Subcutaneous abdominal adipose tissue (tissue), 5 donors: Measurements from ENCODE around the gene WDPCP.
"Not testable (repeated sequence)": the region's sequence is repeated elsewhere in the genome, so short reads cannot be mapped to it uniquely, and the experiment has no call there.

Experiments
- H3K27ac ChIP-seq: one replicate; pipeline ENCODE4 v1.7.0; 2013; ENCODE audit warnings: low read depth, mild to moderate bottlenecking, inconsistent platforms, low read length, moderate library complexity
- H3K27me3 ChIP-seq, 5 donors: one replicate each; pipeline ENCODE4 v1.7.0; 2013; ENCODE audit warnings: low read length in 5 of 5, inconsistent platforms in 1 of 5; ENCODE audit not compliant: control insufficient read depth in 5 of 5, insufficient read depth in 4 of 5
- H3K36me3 ChIP-seq, 5 donors: one replicate each; pipeline ENCODE4 v1.7.0; 2013; ENCODE audit warnings: low read length in 5 of 5; ENCODE audit not compliant: control insufficient read depth in 5 of 5, insufficient read depth in 5 of 5
- H3K4me1 ChIP-seq, 5 donors: one replicate each; pipeline ENCODE4 v1.7.0; 2013; ENCODE audit warnings: low read length in 5 of 5, mild to moderate bottlenecking in 3 of 5, moderate library complexity in 1 of 5; ENCODE audit not compliant: control insufficient read depth in 5 of 5, insufficient read depth in 5 of 5
- H3K4me3 ChIP-seq, 5 donors: one replicate each; pipeline ENCODE4 v1.7.0; 2013; ENCODE audit warnings: low read length in 5 of 5, low read depth in 1 of 5
- H3K9ac ChIP-seq, 5 donors: one replicate each; pipeline ENCODE4 v1.7.0; 2013; ENCODE audit warnings: low read length in 5 of 5, mild to moderate bottlenecking in 4 of 5, moderate library complexity in 3 of 5
- H3K9me3 ChIP-seq, 5 donors: one replicate each; pipeline ENCODE4 v1.7.0; 2013; ENCODE audit warnings: low read length in 5 of 5; ENCODE audit not compliant: control insufficient read depth in 5 of 5
- donor health status: healthy.
- donor health status: healthy.
- donor health status: healthy.
- donor health status: healthy.
- donor health status: healthy.

WDPCP gene

DNA sequence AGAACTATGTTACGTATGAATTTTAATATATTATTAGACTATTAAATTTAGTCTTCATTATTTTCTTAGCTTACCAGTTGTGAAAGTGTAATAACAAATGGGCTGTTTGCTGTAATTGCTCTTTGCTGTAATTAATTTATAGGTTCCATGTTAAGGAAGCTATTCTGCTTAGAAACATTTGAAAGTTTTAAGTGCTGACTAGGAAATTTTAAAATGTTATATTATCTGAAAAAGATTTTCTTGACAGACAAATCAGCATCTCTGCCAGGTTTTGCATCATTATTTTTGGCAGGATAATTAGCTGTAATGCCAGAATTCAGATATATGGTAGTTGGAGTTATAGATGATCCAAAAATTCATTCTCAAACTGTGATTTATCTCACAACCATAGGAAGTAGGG is 495.4 kb downstream of the WDPCP start:
- Histone ChIP-seq H3K4me3 (no peak overlapping the region), H3K27me3 (no peaks in the 10 kb centered on the region), H3K4me1 (no peaks in the 10 kb centered on the region), H3K9ac (no peak overlapping the region), H3K27ac (no peak overlapping the region), H3K36me3 (no peaks in the 10 kb centered on the region), H3K9me3 (no peaks in the 10 kb centered on the region)

DNA sequence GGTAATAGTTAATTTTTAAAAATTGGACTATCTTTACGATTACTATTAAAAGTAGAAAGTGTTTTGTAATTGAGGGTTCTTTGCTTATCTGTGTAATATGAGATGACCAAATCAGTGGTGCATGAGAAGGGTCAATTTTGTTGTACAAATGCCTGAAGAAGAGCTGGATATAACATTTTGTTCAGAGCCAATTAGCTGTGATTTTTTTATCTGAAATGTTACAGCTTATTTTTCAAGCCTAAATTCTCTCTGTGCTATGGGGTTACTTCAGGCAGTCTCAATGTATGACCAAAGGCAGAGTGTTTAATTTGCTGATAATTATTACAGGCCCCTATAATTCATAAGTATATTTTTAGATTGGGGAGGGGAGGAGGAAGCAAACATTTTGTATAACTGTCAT is 495.9 kb downstream of the WDPCP start:
- Histone ChIP-seq H3K27ac (no peak overlapping the region), H3K9me3 (no peaks in the 10 kb centered on the region), H3K27me3 (no peaks in the 10 kb centered on the region), H3K36me3 (no peaks in the 10 kb centered on the region), H3K4me1 (no peaks in the 10 kb centered on the region), H3K9ac (no peak overlapping the region), H3K4me3 (no peak overlapping the region)

DNA sequence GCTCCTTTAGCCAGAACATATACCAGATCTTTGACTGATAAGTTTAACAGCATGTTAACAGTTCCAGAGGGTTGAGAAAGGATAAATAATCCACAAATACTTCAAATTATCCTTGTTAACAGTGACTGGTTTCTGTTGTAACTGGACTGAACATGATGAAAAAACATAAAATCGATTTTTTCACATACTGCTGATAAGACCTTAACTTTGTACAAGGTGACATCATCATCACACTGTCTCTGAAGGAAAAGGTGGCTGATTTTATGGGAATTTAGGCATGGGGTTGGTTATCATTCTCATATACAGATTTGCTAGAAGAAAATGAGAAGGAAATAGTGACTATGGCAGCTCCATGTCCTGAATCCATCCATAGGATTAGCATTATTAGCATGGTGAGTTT is 501.6 kb downstream of the WDPCP start:
- Histone ChIP-seq H3K9me3 (no peaks in the 10 kb centered on the region), H3K4me3 (no peak overlapping the region), H3K27me3 (no peaks in the 10 kb centered on the region), H3K27ac (no peak overlapping the region), H3K4me1 (no peaks in the 10 kb centered on the region), H3K36me3 (no peaks in the 10 kb centered on the region), H3K9ac (no peak overlapping the region)

DNA sequence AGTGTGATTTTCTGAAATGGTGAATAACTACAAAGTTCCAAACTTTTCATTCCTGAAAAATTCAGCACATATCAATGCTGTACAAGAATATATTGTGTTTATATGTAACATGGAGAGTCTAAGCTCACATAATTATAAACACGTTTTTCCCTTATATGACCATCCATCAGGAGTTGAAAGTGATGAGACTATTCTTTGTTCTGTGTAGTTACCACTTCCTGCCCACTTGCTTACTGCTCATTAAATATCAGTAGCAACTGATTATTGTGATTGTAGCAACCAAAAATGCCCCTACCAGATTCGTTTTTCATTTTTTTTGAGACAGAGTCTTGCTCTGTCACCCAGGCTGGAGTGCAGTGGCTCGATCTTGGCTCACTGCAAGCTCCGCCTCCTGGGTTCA is 506.9 kb downstream of the WDPCP start:
- no peaks in the 10 kb centered on the region for H3K9me3 ChIP-seq
- H3K27ac ChIP-seq, result no peak overlapping the region
- no peaks in the 10 kb centered on the region for H3K36me3 ChIP-seq
- no peaks in the 10 kb centered on the region for H3K27me3 ChIP-seq
- H3K9ac ChIP-seq, result no peak overlapping the region
- H3K4me1 ChIP-seq, result no peaks in the 10 kb centered on the region
- no peak overlapping the region for H3K4me3 ChIP-seq

DNA sequence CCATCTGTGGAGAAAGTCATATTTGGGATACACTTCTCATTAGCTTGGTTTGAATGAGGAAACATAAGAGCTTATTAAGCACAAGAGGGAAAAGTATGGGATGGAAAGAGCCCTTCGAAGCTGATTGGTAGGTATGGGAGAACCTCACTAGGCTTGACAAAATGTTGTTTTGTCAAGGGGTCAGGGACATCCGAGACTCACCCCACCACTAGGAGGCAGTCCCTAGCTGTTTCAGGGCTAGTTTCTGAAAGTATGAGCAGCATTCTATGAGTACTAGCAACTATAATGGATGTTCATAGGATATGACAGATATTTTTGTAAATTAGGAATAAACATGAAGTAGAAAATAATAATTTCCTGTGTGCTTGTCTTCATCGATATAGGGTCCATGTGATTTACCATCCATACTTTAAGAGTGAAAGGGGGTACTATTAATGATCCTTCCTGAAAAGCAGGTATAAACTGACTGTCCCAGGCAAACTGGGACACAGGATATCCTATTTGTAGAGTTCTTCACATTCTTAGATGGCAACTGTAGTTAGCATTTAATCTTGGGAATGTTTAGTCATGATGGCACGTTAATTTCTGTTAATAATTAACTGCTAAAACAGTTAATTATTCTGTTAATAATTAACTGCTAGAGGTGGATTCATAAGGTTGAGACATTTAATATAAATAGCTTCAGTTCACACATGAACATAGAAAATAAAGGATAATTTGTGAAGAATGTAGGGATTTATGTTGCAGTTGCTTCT is 509.2 kb downstream of the WDPCP start:
- Histone ChIP-seq H3K36me3 (no peaks in the 10 kb centered on the region), H3K4me3 (no peak overlapping the region), H3K9me3 (no peaks in the 10 kb centered on the region), H3K27me3 (no peaks in the 10 kb centered on the region), H3K27ac (no peak overlapping the region), H3K4me1 (no peaks in the 10 kb centered on the region), H3K9ac (no peak overlapping the region)

DNA sequence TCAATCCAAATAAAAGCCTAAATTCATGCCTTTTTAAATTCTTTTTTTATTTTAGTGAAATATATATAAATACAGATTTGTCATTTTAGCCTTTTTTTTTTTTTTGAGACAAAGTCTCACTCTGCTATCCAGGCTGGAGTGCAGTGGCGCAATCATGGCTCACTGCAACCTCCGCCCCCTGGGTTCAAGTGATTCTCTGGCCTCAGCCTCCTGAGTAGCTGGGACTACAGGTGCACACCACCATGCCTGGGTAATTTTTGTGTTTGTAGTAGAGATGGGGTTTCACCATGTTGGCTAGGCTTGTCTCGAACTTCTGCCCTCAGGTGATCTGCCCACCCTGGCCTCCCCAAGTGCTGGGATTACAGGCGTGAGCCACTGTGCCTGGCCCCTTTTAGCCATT is 513.9 kb downstream of the WDPCP start:
- not testable (repeated sequence) for H3K9ac ChIP-seq, H3K4me1 ChIP-seq, H3K36me3 ChIP-seq, H3K27me3 ChIP-seq, H3K9me3 ChIP-seq, H3K27ac ChIP-seq, H3K4me3 ChIP-seq

DNA sequence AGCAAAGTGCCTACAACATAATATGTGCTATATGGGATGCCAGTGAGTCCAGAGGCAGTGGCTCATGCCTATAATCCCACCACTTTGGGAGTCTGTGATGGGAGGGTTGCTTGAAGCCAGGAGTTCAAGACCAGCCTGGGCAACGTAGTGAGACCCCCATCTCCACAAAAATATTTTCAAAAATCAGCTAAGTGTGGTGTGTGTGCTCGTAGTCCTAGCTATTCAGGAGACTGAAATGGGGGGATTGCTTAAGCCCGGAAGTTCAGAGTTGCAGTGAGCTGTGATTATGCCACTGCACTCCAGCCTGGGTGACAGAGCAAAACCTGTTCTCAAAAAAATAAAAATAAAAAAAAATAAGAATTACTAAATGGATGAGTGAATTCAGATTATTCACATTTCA is 514.3 kb downstream of the WDPCP start:
- Histone ChIP-seq H3K9ac (no peak overlapping the region), H3K27me3 (no peaks in the 10 kb centered on the region), H3K4me1 (no peaks in the 10 kb centered on the region), H3K36me3 (no peaks in the 10 kb centered on the region), H3K9me3 (no peaks in the 10 kb centered on the region), H3K27ac (no peak overlapping the region), H3K4me3 (no peak overlapping the region)

DNA sequence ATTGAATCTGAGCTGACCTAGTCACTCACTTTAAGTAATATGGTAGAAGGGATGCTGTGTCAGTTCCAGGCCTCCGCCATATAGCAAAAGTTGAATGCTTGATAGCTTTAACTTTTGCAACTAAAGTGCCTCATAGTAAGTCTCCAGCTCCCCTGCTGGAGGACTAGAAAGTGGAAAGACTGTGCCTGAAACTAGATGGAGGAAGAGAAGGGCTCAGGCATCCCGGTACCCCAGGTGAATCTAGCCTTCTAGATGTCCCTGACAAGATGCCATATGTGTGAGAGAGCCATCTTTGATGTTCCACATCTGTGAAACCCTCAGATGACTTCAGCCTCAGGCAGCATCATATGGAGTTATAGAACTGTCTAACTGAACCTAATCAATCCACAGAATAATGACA is 516.6 kb downstream of the WDPCP start:
- no peak overlapping the region for H3K9ac ChIP-seq
- H3K27me3 ChIP-seq, result peaks cover 0 to 10% (median 4%) of the 10 kb centered on the region in 5 donors
- no peak overlapping the region for H3K4me3 ChIP-seq
- H3K4me1 ChIP-seq, result no peaks in the 10 kb centered on the region
- H3K36me3 ChIP-seq, result no peaks in the 10 kb centered on the region
- no peak overlapping the region for H3K27ac ChIP-seq
- H3K9me3 ChIP-seq, result no peaks in the 10 kb centered on the region
